Fibroblast of villous mesenchyme (primary cell): Measurements from ENCODE around the gene FBXO42. TPM values are rescaled to one million over a fixed set of nuclear protein-coding genes. Genes with fewer than 3 reads are reported as not detected.

Experiments
- DNase-seq: peaks from one replicate; pipeline ENCODE4 v3.0.0-alpha.2; 2010; ENCODE audit warnings: low read depth
- H3K4me3 ChIP-seq: 2 replicates; pipeline ENCODE4 v1.5.1; 2011; ENCODE audit warnings: low read depth, mild to moderate bottlenecking, low read length
- CTCF ChIP-seq: IDR thresholded peaks from 2 replicates; pipeline ENCODE4 v1.5.1; 2012; ENCODE audit warnings: low read depth, mild to moderate bottlenecking, low read length; ENCODE audit not compliant: insufficient read depth
- small RNA-seq: library from RNA; depleted of rRNA; stranded (forward); fragments of <200 nt; gene quantifications from one replicate; pipeline ENCODE3, GENCODE V24; 2012
- total RNA-seq: library from RNA; depleted of rRNA; stranded (reverse); fragments of >200 nt; gene quantifications from 2 replicates; pipeline ENCODE4 v1.2.3, GENCODE V29; 2012

Gene FBXO42
- total RNA-seq, 1 donor: 16.0 TPM

- no peak for TF ChIP-seq CTCF
- no peak overlapping the region for H3K4me3 ChIP-seq
- no peak for DNase-seq
These were observed 149.7 kb downstream of the FBXO42 start for GRCh38 chr1:16202281-16203210.

- DNase-seq: no peak
- no peak overlapping the region for H3K4me3 ChIP-seq
- no peak for TF ChIP-seq CTCF
These were observed 152.6 kb downstream of the FBXO42 start for GRCh38 chr1:16199700-16200099.

GRCh38 chr1:16199157-16199501 is 153.2 kb downstream of the FBXO42 start:
- no peak for DNase-seq
- no peak overlapping the region for H3K4me3 ChIP-seq

GRCh38 chr1:16198444-16199156 is 153.7 kb downstream of the FBXO42 start:
- DNase-seq: no peak
- H3K4me3 ChIP-seq: no peak overlapping the region
- no peak for TF ChIP-seq CTCF

More at GRCh38 chr1:16199157-16199501, 153.2 kb downstream of the FBXO42 start:
- no peak for TF ChIP-seq CTCF

DNA sequence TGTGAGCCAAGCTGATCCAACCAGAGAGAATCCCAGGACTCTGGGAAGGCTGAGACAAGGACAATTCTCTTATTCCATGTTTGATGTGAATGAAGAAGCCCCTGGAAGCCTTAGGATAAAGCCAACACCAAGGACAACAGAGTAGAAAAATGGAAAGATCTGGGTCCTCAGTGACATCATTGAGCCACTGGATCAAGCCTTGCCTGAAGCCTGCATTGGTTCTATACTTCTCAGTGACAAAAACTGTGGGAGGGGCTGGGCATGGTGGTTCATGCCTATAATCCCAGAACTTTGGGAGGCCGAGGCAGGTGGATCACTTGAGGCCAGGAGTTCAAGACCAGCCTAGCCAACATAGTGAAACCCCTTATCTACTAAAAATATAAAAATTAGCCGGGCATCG is 155.4 kb downstream of the FBXO42 start:
- no peak for TF ChIP-seq CTCF
- DNase-seq: no peak
- no peak overlapping the region for H3K4me3 ChIP-seq

Small RNA genes within 50 kb of the gene (small RNA-seq; reads per million reads assigned to genes)
- not detected for gene MT1XP1

Other genes starting within 250 kb of the FBXO42 start
- gene EPHA2, start 196.4 kb downstream of the FBXO42 start, total RNA-seq: 47.0 and 104 TPM in 2 replicates
- 9.9 and 11.6 TPM in 2 replicates for gene ARHGEF19, start 139.8 kb downstream of the FBXO42 start, total RNA-seq
- gene CPLANE2, start 115.3 kb downstream of the FBXO42 start, total RNA-seq: 13.0 and 15.1 TPM in 2 replicates
- 71.5 and 72.5 TPM in 2 replicates for gene SZRD1, start 14.8 kb upstream of the FBXO42 start, total RNA-seq
- under 0.01 TPM in 1 of 2 replicates, not detected in the other for gene SPATA21, start 84.9 kb upstream of the FBXO42 start, total RNA-seq
- 90.5 and 104 TPM in 2 replicates for gene NECAP2, start 88.2 kb upstream of the FBXO42 start, total RNA-seq
- under 0.01 TPM in 1 of 2 replicates, not detected in the other for gene RNU1-1, start 161.8 kb upstream of the FBXO42 start, total RNA-seq